HUES64 (cell line): ENCODE results near the gene SERPINA9.

Experiments
- H3K27ac ChIP-seq: 2 replicates; pipeline ENCODE4 v1.7.0; 2013; ENCODE audit warnings: low read depth, low read length, inconsistent platforms
- H3K27me3 ChIP-seq: 2 replicates; pipeline ENCODE4 v1.6.1; 2013; ENCODE audit warnings: mild to moderate bottlenecking, low read length; ENCODE audit not compliant: insufficient read depth
- H3K36me3 ChIP-seq: 2 replicates; pipeline ENCODE4 v1.6.1; 2013; ENCODE audit warnings: mild to moderate bottlenecking, low read length; ENCODE audit not compliant: insufficient read depth
- H3K4me1 ChIP-seq: 2 replicates; pipeline ENCODE4 v1.6.1; 2013; ENCODE audit warnings: mild to moderate bottlenecking, low read length, moderate library complexity; ENCODE audit not compliant: insufficient read depth
- H3K4me3 ChIP-seq: 2 replicates; pipeline ENCODE4 v1.5.1; 2013; ENCODE audit warnings: mild to moderate bottlenecking, low read length, moderate library complexity
- H3K9ac ChIP-seq: 2 replicates; pipeline ENCODE4 v1.6.1; 2013; ENCODE audit warnings: mild to moderate bottlenecking, low read depth, low read length
- H3K9me3 ChIP-seq: 2 replicates; pipeline ENCODE4 v1.6.1; 2013; ENCODE audit warnings: low read depth, low read length; ENCODE audit not compliant: insufficient read depth
- WGBS: fragments of 150-250, 120-280 bp; methylation state at CpG from one replicate; pipeline ENCODE4 v1.1.7; 2013; ENCODE audit warnings: missing lambda C conversion rate; 5-methylcytosine and 5-hydroxymethylcytosine counted together

The SERPINA9 gene

DNA sequence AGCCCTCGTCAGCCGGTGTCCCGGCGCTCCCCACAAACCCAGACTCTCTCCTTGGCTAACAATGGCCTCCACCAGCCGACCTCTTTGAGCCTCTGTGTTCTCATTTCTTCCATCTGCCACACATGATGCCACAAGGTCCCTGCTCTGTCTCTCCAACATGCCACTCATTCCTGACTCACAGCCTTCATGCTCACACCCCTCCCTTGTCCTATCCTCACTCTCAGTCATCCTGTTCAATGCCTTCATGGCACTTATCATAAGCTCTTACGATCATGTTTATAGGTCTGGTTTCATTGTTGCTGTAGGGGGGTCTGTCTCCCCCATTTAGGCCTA lies 13.8 kb downstream of the SERPINA9 start:
- Histone ChIP-seq H3K36me3 (no peaks in the 10 kb centered on the region), H3K9ac (no peak overlapping the region), H3K4me1 (no peaks in the 10 kb centered on the region), H3K9me3 (peaks cover 11% of the 10 kb centered on the region), H3K4me3 (no peak overlapping the region), H3K27ac (no peak overlapping the region), H3K27me3 (no peaks in the 10 kb centered on the region)
- 93% methylated on average over 6 of the region's 6 CpGs for WGBS

DNA sequence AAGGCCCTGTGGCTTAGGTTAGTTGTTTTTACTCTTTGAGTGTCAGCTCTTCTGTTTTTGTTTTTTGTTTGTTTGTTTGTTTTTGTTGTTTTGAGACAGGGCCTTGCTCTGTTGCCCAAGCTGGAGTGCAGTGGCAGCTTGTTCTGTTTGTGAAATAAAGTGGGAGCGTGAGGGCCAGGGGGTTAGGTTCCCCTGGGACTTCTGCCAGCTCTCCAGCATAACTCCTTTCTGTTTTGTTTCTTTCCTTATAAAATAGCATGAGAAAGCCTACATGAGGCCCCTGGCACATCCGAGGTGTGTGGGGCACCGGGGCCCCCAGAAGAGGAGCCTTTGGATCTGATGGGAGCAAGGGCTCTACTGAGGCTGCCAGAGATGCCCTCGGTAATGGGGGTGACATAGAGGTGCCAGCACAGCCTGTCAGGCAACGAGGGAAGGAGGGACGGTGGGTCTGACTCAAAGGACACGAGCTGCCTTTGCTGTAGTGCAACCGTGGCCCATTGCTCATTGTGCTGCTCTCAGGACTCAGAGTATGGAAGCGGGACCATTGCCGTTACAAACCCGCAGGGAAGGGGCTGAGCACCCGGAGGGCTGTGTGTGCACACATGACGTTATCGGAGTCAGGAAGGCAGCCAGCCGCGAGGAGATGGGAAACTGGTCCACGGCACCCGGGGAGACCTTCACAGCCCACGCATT lies 14.3 kb downstream of the SERPINA9 start:
- H3K4me3 ChIP-seq, result no peak overlapping the region
- whole genome bisulfite sequencing, result 94% methylated on average over 19 of the region's 19 CpGs

DNA sequence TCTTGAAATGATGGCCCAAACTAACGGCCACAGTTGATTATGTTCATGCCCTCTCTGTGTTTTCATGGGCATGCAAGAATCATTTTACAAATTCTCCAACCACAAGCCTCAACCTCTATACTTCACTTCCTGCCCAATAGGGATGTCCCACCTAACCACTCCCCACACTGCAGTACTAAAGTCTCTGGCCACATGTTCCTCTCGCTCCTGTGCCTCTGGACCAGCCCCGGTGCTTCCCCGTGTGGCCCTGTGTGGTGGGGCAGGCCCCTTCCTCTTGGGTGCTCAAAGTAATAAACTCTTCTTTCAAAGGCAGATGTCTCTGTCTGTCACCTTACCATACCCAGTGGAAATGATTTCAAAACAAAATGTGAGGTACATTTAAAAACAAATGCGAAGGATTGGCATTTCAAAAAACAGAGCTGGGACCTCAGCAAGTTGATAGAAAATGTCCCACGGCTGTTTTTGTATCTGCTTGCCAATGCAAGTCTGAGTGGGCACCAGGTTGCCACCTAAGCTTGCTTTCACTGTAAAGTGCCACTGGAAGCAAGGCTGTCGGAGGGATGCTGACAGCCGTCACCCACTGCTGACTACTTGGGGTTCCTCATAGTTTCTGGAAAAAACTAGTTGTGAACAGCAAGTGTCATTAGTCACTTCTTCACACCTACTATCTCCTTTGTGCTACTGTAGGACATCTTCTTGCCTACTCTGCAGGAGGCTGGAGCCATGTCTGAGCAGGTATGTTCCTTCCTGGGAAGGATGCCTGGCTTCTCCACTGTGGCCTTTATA lies 15.2 kb downstream of the SERPINA9 start:
- Histone ChIP-seq H3K9me3 (peaks cover 14% of the 10 kb centered on the region), H3K9ac (no peak overlapping the region), H3K4me1 (no peaks in the 10 kb centered on the region), H3K4me3 (no peak overlapping the region), H3K27me3 (no peaks in the 10 kb centered on the region), H3K27ac (no peak overlapping the region), H3K36me3 (no peaks in the 10 kb centered on the region)
- 88% methylated on average over 8 of the region's 8 CpGs for WGBS

More for the DNA sequence above, 14.3 kb downstream of the SERPINA9 start:
- Histone ChIP-seq H3K27ac (no peak overlapping the region), H3K9me3 (peaks cover 14% of the 10 kb centered on the region), H3K9ac (no peak overlapping the region), H3K4me1 (no peaks in the 10 kb centered on the region), H3K36me3 (no peaks in the 10 kb centered on the region), H3K27me3 (no peaks in the 10 kb centered on the region)

DNA sequence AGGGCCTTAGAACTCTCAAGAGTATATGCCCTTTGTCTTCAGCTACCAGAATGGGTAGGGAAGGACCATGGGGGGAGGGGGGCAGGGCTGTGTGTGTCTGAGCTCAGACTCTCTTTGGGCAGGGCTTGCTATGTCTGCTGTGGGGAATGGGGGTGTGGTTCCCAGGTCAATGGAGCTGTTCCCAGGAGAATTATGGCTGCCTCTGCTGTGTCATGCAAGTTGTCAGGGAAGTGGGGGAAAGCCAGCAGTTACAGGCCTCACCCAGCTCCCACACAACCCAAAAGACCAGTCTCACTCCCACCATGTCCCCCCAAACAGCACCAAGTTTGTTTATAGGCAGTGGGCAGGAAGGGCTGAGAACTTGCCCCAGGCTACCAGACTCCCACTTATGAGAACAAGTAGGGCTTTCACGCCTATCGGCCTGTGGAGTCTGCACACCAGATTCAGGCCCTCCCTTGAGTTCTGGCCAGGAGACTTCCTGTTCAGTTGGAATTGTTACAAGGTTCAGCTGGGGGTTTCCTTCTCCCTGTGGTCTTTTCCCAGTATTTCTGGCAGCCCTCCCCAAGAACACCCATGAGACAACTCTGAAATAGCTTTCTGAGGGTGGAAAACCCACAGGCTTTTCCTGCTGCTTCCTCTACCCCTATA lies 17.3 kb downstream of the SERPINA9 start:
- Histone ChIP-seq H3K9me3 (0 out of 2 replicates have a peak, but pooled peaks cover 5% of the 10 kb centered on the region), H3K27ac (no peak overlapping the region)

DNA sequence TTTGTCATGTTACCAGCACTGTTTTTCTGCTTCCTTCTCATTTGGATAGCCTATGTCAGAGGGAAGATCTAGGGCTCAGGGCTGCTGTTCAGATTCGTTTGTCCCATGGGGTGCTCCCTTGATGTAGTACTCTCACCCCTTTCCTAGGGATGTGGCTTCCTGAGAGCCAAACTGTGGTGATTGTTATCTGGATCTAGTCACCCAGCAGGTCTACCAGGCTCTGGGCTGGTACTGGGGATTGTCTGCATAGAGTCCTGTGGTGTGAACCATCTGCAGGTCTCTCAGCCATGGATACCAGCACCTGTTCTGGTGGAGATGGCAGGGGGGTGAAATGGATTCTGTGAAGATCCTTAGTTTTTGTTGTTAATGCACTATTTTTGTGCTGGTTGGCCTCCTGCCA lies 17.9 kb downstream of the SERPINA9 start:
- Histone ChIP-seq H3K4me1 (no peaks in the 10 kb centered on the region), H3K36me3 (no peaks in the 10 kb centered on the region), H3K4me3 (no peak overlapping the region), H3K9me3 (0 out of 2 replicates have a peak, but pooled peaks cover 5% of the 10 kb centered on the region), H3K9ac (no peak overlapping the region), H3K27ac (no peak overlapping the region), H3K27me3 (no peaks in the 10 kb centered on the region)
- WGBS, result 86% methylated on average over 1 of the region's 1 CpG

More for the DNA sequence above, 17.3 kb downstream of the SERPINA9 start:
- Histone ChIP-seq H3K4me3 (no peak overlapping the region), H3K27me3 (no peaks in the 10 kb centered on the region), H3K9ac (no peak overlapping the region), H3K36me3 (no peaks in the 10 kb centered on the region), H3K4me1 (no peaks in the 10 kb centered on the region)
- 66% methylated on average over 2 of the region's 2 CpGs for WGBS

DNA sequence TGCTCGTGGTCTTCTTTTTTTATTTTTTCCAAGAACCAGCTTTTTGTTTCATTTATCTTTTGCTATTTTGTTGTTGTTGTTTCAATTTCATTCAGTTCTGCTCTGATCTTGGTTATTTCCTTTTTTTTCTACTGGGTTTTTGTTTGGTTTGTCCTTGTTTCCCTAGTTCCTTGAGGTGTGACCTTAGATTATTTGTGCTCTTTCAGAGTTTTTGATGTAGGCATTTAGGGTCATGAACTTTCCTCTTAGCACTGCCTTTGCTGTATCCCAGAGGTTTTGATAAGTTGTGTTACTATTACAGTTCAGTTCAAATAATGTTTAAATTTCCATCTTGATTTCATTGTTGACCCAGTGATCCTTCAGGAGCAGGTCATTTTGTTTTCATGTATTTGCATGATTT lies 20.1 kb downstream of the SERPINA9 start:
- WGBS, result no CpG with 5 or more reads among the region's 1 CpG

DNA sequence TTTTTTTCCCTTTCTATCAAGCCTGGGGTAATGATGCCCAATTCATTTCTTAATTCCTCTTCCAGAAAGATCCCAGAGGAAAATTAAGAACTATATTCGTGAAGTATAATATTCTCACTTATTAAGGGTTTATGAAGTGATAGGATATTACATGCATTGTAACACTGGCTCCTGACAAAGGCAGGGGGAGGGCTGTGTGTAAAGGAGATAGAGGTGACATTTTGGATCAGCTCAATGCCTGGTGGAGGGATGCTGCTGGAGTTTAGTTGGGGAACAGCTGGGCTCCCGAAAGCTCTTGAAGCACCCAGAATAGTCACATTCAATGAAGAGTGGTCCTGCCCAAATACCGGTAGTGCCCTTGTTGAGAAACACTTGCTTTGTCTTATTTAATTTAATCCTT lies 24.2 kb downstream of the SERPINA9 start:
- Histone ChIP-seq H3K4me1 (peaks cover 28% of the 10 kb centered on the region), H3K9ac (no peak overlapping the region), H3K27ac (peak overlapping the region; percentile 54), H3K27me3 (no peaks in the 10 kb centered on the region), H3K4me3 (peak overlapping the region; percentile 9), H3K36me3 (no peaks in the 10 kb centered on the region), H3K9me3 (0 out of 2 replicates have a peak, but pooled peaks cover 4% of the 10 kb centered on the region)
- 67% methylated on average over 2 of the region's 3 CpGs for WGBS

More for the DNA sequence above, 20.1 kb downstream of the SERPINA9 start:
- Histone ChIP-seq H3K27me3 (no peaks in the 10 kb centered on the region), H3K4me3 (no peak overlapping the region), H3K9me3 (0 out of 2 replicates have a peak, but pooled peaks cover 5% of the 10 kb centered on the region), H3K4me1 (peaks cover 19% of the 10 kb centered on the region), H3K36me3 (no peaks in the 10 kb centered on the region), H3K27ac (no peak overlapping the region), H3K9ac (no peak overlapping the region)

DNA sequence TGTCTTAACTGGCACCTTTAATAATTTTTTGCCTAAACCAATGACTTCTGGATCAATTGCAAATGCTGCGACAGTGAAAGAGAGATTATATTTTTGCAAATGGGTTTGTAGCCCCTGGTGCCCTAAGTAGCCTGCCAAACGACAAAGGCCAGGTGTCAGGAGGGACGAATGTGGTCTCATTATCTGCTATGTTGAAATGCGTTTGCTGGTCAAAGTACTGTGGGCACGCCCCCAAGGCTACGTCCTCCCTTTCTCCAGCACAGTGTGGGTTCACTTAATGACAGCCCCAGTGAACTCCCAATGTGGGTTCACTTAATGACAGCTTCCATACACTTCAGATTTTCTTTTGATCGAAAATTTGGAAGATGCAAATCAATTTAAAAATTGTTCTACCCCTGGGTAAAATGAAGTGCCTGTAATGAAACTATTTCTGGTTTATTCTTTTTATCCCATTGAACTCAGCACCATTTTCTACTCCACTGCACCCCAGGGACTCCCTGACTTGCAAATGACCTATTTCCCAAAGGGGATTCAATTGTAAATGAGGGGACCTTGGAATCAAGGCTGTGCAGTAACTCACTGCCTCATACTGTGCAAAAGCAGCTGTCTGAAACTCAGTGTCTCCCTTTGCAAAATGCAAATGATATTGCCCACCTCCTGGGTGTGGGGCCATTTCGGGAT lies 24.8 kb downstream of the SERPINA9 start:
- WGBS, result 13% methylated on average over 7 of the region's 8 CpGs
- no peak overlapping the region for H3K9ac ChIP-seq
- 0 out of 2 replicates have a peak, but pooled peaks cover 3% of the 10 kb centered on the region for H3K9me3 ChIP-seq

DNA sequence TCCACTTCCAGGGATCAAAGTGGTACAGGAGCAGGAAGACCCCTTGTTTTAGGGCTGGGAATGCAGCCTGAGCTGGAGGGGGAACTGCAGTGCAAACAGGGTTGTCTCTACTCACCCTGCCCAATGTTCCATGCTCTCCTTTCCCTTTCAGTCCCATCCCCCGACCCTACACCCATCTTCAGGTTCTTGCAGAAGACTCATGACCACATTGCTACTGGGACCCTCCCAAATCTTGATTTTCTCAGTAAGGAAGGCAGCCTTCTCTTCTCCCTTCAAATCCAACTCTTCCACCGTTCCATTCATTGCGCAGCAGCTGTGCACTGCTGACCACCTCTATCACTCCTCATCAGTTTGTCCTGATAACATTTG lies 25.3 kb downstream of the SERPINA9 start:
- no peak overlapping the region for H3K9ac ChIP-seq
- peak overlapping the region; percentile 54; the same call in 1 of the 2 replicates for H3K27ac ChIP-seq
- H3K4me3 ChIP-seq, result no peak overlapping the region
- WGBS, result 80% methylated on average over 3 of the region's 3 CpGs
- H3K36me3 ChIP-seq, result no peaks in the 10 kb centered on the region
- peaks cover 28% of the 10 kb centered on the region for H3K4me1 ChIP-seq
- H3K9me3 ChIP-seq, result 0 out of 2 replicates have a peak, but pooled peaks cover 3% of the 10 kb centered on the region
- H3K27me3 ChIP-seq, result no peaks in the 10 kb centered on the region

More for the DNA sequence above, 24.8 kb downstream of the SERPINA9 start:
- H3K27ac ChIP-seq, result peak overlapping the region; percentile 54; the same call in 1 of the 2 replicates
- H3K36me3 ChIP-seq, result no peaks in the 10 kb centered on the region
- H3K4me3 ChIP-seq, result peak overlapping the region; percentile 9
- peaks cover 28% of the 10 kb centered on the region for H3K4me1 ChIP-seq
- H3K27me3 ChIP-seq, result no peaks in the 10 kb centered on the region

DNA sequence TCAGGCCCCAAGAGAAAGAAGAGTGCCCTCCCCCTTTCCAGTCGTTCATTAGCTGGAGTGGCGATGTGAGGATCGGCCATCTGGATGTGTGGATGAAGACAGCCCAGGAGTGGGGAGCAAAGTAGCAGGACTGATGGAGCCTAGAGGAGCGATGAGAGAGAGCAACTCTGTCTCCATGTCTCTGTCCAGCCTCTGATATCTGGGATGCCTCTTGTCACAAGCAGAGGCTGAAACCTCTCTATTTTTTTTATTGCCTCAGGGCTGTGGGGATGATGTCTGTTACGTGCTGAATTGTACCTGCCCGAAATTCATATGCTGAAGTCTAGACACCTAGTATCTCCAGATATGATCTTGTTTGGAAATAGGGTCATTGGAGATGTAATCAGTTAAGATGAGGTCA lies 26.1 kb downstream of the SERPINA9 start:
- Histone ChIP-seq H3K9me3 (0 out of 2 replicates have a peak, but pooled peaks cover 3% of the 10 kb centered on the region), H3K4me1 (peaks cover 28% of the 10 kb centered on the region), H3K9ac (no peak overlapping the region), H3K27ac (no peak overlapping the region), H3K4me3 (no peak overlapping the region), H3K36me3 (no peaks in the 10 kb centered on the region), H3K27me3 (no peaks in the 10 kb centered on the region)
- WGBS, result 91% methylated on average over 6 of the region's 6 CpGs
